ENCODE data around the gene SV2B. TPM values are rescaled to one million over a fixed set of nuclear protein-coding genes. Genes with fewer than 3 reads are reported as not detected.

Gene SV2B
- total RNA-seq, 1 experiment from 2014 or later: not detected

DNA sequence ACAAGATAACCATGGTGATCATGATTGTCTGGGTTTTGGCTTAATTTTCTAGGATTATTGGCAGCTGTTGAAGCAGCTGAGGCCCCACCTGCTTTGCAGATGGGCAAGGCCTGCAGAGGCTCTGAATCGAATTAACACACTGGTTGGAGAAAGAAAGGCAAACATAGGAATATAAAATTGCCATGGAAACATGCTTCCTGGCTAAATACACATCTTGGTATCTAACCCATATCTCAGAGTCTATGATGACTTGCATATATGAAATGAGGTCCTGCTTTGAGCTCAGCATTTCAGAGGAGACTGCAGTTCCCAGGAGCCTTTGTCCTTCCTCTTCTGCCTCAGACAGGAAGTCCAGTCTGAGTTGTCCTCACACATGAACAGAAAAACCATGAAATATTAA, 24.3 kb upstream of the SV2B start (continued):
- no peak for TF ChIP-seq REST (IDR thresholded peaks at IDR 0.05; ENCODE audit: low read depth)

DNA sequence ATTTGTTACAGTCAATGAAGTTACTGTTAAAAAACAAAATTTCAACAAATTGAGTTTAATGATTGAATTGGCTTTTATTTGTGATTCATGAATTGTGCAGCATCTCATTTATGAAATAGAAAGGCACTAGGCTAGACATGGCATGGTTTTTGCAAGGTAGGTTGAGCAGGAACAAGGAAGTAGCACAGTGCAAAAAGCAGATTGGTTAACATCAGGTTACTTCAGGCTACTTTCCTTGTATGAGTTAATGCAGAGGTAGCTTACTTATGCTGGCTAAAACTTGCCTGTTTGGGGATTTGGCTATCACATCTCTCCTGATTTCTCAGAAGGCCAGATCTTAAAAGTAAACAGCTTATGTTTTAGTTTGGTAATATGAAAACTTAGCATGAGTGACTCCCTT, 23.0 kb upstream of the SV2B start:
- H2AFZ ChIP-seq (ENCODE audit: low read depth, low read length, poor library complexity, severe bottlenecking): no peak overlapping the region
- BruUV-seq (replicated peaks): no TSS peak
- ATAC-seq: no peak
- peaks cover 15% of the 10 kb centered on the region for H3K27me3 ChIP-seq (ENCODE audit: insufficient read depth, low read length)
- H3K9me3 ChIP-seq (ENCODE audit: control insufficient read depth in 1 of 2, insufficient read depth in 1 of 2, low read depth in 1 of 2, low read length in 2 of 2): no peaks in the 10 kb centered on the region
- POLR2A ChIA-PET: no interaction called here
- H3K4me3 ChIP-seq (replicated peaks in 1 of 2; ENCODE audit: low read depth in 1 of 2, low read length in 2 of 2): no peak overlapping the region
- RAD21 ChIA-PET (ENCODE audit: low non-redundant PET in 1 of 2, low total read pairs in 2 of 2, uncharacterized antibody in 2 of 2, unreplicated experiment in 2 of 2): no interaction called here
- H4K20me1 ChIP-seq (ENCODE audit: insufficient read depth): no peaks in the 10 kb centered on the region
- no peaks in the 10 kb centered on the region for H3K36me3 ChIP-seq (ENCODE audit: control insufficient read depth in 1 of 2, insufficient read depth in 2 of 2, low read length in 2 of 2)
- no peak overlapping the region for H3K27ac ChIP-seq (ENCODE audit: low read depth, low read length)
- TF ChIP-seq ELF1 (IDR thresholded peaks at IDR 0.05; ENCODE audit: borderline replicate concordance, low read depth) (no peak), SIN3A (IDR thresholded peaks at IDR 0.05; ENCODE audit: low read depth) (no peak), ZNF274 (IDR thresholded peaks at IDR 0.05; ENCODE audit: low read depth, low read length) (no peak), EZH2 (IDR thresholded peaks at IDR 0.05) (no peak), CEBPB (IDR thresholded peaks at IDR 0.05; ENCODE audit: low read depth) (no peak), SRF (IDR thresholded peaks at IDR 0.05; ENCODE audit: low read depth) (no peak), EZH2phosphoT487 (IDR thresholded peaks at IDR 0.05; ENCODE audit: borderline replicate concordance) (no peak), POLR2A (IDR thresholded peaks at IDR 0.05; ENCODE audit: borderline replicate concordance, extremely low read depth, insufficient read depth, insufficient read length) (no peak), POLR2AphosphoS5 (IDR thresholded peaks at IDR 0.05; ENCODE audit: low read depth, low read length) (no peak), ATF3 (IDR thresholded peaks at IDR 0.05) (no peak), RAD21 (IDR thresholded peaks at IDR 0.05; ENCODE audit: low read depth) (no peak), YY1 (IDR thresholded peaks at IDR 0.05; ENCODE audit: extremely low read depth, insufficient replicate concordance, low read depth, low read length) (no peak), SP1 (IDR thresholded peaks at IDR 0.05; ENCODE audit: low read depth) (no peak), CBX3 (IDR thresholded peaks at IDR 0.05; ENCODE audit: low read depth) (no peak), TCF7L2 (IDR thresholded peaks at IDR 0.05; ENCODE audit: borderline replicate concordance, extremely low read depth, insufficient read depth, insufficient read length) (no peak), EGR1 (IDR thresholded peaks at IDR 0.05; ENCODE audit: low read depth) (no peak)
- TF ChIP-seq, protein P1, sequence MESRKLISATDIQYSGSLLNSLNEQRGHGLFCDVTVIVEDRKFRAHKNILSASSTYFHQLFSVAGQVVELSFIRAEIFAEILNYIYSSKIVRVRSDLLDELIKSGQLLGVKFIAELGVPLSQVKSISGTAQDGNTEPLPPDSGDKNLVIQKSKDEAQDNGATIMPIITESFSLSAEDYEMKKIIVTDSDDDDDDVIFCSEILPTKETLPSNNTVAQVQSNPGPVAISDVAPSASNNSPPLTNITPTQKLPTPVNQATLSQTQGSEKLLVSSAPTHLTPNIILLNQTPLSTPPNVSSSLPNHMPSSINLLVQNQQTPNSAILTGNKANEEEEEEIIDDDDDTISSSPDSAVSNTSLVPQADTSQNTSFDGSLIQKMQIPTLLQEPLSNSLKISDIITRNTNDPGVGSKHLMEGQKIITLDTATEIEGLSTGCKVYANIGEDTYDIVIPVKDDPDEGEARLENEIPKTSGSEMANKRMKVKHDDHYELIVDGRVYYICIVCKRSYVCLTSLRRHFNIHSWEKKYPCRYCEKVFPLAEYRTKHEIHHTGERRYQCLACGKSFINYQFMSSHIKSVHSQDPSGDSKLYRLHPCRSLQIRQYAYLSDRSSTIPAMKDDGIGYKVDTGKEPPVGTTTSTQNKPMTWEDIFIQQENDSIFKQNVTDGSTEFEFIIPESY (IDR thresholded peaks at IDR 0.05; ENCODE audit: extremely low read depth, insufficient replicate concordance, low read length): no peak
- H3K4me2 ChIP-seq (ENCODE audit: low read length): no peak overlapping the region
- H3K79me2 ChIP-seq (ENCODE audit: insufficient read depth, low read length): no peaks in the 10 kb centered on the region
- intact Hi-C loops (cut with micrococcal nuclease): no loop called here
- DNase-seq (ENCODE audit: low read depth, low spot score): no peak
- no peaks in the 10 kb centered on the region for H3K4me1 ChIP-seq (ENCODE audit: control insufficient read depth in 1 of 2, insufficient read depth in 2 of 2, low read length in 2 of 2)
- H3K9me2 ChIP-seq (ENCODE audit: insufficient read depth): no peaks in the 10 kb centered on the region
- CTCF ChIA-PET: no interaction called here
- H3K9ac ChIP-seq (ENCODE audit: low read length): no peak overlapping the region
